Measurements from ENCODE around the gene MARCHF5. TPM values are rescaled to one million over a fixed set of nuclear protein-coding genes. Genes with fewer than 3 reads are reported as not detected.

The MARCHF5 gene
- total and polyA plus RNA-seq, 10 of the 15 experiments (the other 5 are each of a cell fraction or from before 2014, with no cell fraction given): 4.8 to 46.8 (median 19.0) TPM

GRCh38 chr10:92387289-92387940 lies 96.4 kb downstream of the MARCHF5 start (continued):
- peak; percentile 63; the same call in 1 of the 2 replicates for TF ChIP-seq PKNOX1 (IDR thresholded peaks at IDR 0.05)
- no peak for TF ChIP-seq IRF4 (IDR thresholded peaks at IDR 0.05; ENCODE audit: low read depth, low read length)
- TF ChIP-seq YY1 (IDR thresholded peaks at IDR 0.05; ENCODE audit: low read depth, low read length): 0 out of 2 replicates have a peak, but pooled peaks have one; percentile 28
- TF ChIP-seq RFX5 (IDR thresholded peaks at IDR 0.05; ENCODE audit: low read depth, low read length): no peak
- no peak for TF ChIP-seq MEF2B (IDR thresholded peaks at IDR 0.05; ENCODE audit: partially characterized antibody, poor library complexity, severe bottlenecking)
- 0 out of 2 replicates have a peak, but pooled peaks have one; percentile 28 for TF ChIP-seq CREM (IDR thresholded peaks at IDR 0.05; ENCODE audit: low read depth)
- peak; percentile 71 for TF ChIP-seq PBX3 (IDR thresholded peaks at IDR 0.05; ENCODE audit: insufficient replicate concordance, low read depth, low read length)
- no peak for TF ChIP-seq ZNF592 (IDR thresholded peaks at IDR 0.05)
- TF ChIP-seq PRDM15 (CRISPR knock-in tag; IDR thresholded peaks at IDR 0.05): no peak

Measured in GM12878 (cell line).